ENCODE results near the gene NAPG.
"Not testable (repeated sequence)": the region's sequence is repeated elsewhere in the genome, so short reads cannot be mapped to it uniquely, and the experiment has no call there.

Gene NAPG

GRCh38 chr18:10525697-10526560 lies at the start of gene NAPG:
TSS of gene NAPG (plus strand) at chr18:10526027. CDS start at chr18:10526103, 76 bp downstream.
- peak; percentile 66 for DNase-seq

GRCh38 chr18:10476338-10476791 lies 49.5 kb upstream of the NAPG start:
- no peak for DNase-seq

- DNase-seq = no peak
These were observed 48.5 kb upstream of the NAPG start for GRCh38 chr18:10477121-10477862.

- DNase-seq = no peak
These were observed 48.0 kb upstream of the NAPG start for GRCh38 chr18:10477863-10478260.

GRCh38 chr18:10481831-10482230 lies 44.0 kb upstream of the NAPG start:
- no peak for DNase-seq

GRCh38 chr18:10482363-10482984 lies 43.4 kb upstream of the NAPG start:
- no peak for DNase-seq

GRCh38 chr18:10482985-10483949 lies 42.6 kb upstream of the NAPG start:
- no peak for DNase-seq

GRCh38 chr18:10485475-10485874 lies 40.4 kb upstream of the NAPG start:
- DNase-seq = no peak

- DNase-seq = no peak
These were observed 39.5 kb upstream of the NAPG start for GRCh38 chr18:10486362-10486761.

- DNase-seq = no peak
These were observed 38.7 kb upstream of the NAPG start for GRCh38 chr18:10487154-10487553.

- DNase-seq = no peak
These were observed 37.8 kb upstream of the NAPG start for GRCh38 chr18:10488017-10488416.

- DNase-seq = no peak
These were observed 35.2 kb upstream of the NAPG start for GRCh38 chr18:10490401-10491165.

GRCh38 chr18:10495936-10496335 lies 29.9 kb upstream of the NAPG start:
- DNase-seq = no peak

GRCh38 chr18:10497206-10497749 lies 28.5 kb upstream of the NAPG start:
- no peak for DNase-seq

GRCh38 chr18:10499230-10499629 lies 26.6 kb upstream of the NAPG start:
- no peak for DNase-seq

GRCh38 chr18:10500038-10500437 lies 25.8 kb upstream of the NAPG start:
- DNase-seq = no peak

GRCh38 chr18:10504723-10505122 lies 21.1 kb upstream of the NAPG start:
- no peak for DNase-seq

GRCh38 chr18:10505892-10506291 lies 19.9 kb upstream of the NAPG start:
- DNase-seq = not testable (repeated sequence)

- no peak for DNase-seq
These were observed 17.2 kb upstream of the NAPG start for GRCh38 chr18:10508591-10508990.

- no peak for DNase-seq
These were observed 14.6 kb upstream of the NAPG start for GRCh38 chr18:10511236-10511635.

- DNase-seq = no peak
These were observed 11.7 kb upstream of the NAPG start for GRCh38 chr18:10514082-10514481.

Data from NCI-H1105 (cell line).